Measurements from ENCODE around the gene RPS16.
A peak's percentile ranks its signal among the peaks of the same experiment; 100 is the strongest.
"Not testable (repeated sequence)": the region's sequence is repeated elsewhere in the genome, so short reads cannot be mapped to it uniquely, and the experiment has no call there.

Gene RPS16

GRCh38 chr19:39435499-39436349 is at the start of gene RPS16:
TSS of gene RPS16 (minus strand) at chr19:39435949. CDS start at chr19:39435895, 54 bp downstream.
- no peak for TF ChIP-seq ZNF274 (IDR thresholded peaks at IDR 0.05; ENCODE audit: low read depth, low read length)
- H3K4me3 ChIP-seq (ENCODE audit: low read length): peak within 1 kb of the TSS; percentile 94

- TF ChIP-seq ZNF274 (IDR thresholded peaks at IDR 0.05; ENCODE audit: low read depth, low read length): no peak
- no peak overlapping the region for H3K4me3 ChIP-seq (ENCODE audit: low read length)
Observed at GRCh38 chr19:39483141-39483540, 47.4 kb upstream of the RPS16 start.

GRCh38 chr19:39481676-39482075 is 45.9 kb upstream of the RPS16 start:
- TF ChIP-seq ZNF274 (IDR thresholded peaks at IDR 0.05; ENCODE audit: low read depth, low read length): no peak

GRCh38 chr19:39481229-39481545 is 45.4 kb upstream of the RPS16 start:
- peak overlapping the region; percentile 96 for H3K4me3 ChIP-seq (ENCODE audit: low read length)
- no peak for TF ChIP-seq ZNF274 (IDR thresholded peaks at IDR 0.05; ENCODE audit: low read depth, low read length)

More at GRCh38 chr19:39481676-39482075, 45.9 kb upstream of the RPS16 start:
- peak overlapping the region; percentile 96 for H3K4me3 ChIP-seq (ENCODE audit: low read length)

GRCh38 chr19:39480337-39481228 is 44.8 kb upstream of the RPS16 start, which contains the start of gene TIMM50:
TSS of gene TIMM50 (plus strand) at chr19:39480838. CDS start at chr19:39480854, 16 bp downstream.
- H3K4me3 ChIP-seq (ENCODE audit: low read length): peak within 1 kb of the TSS; percentile 96
- no peak for TF ChIP-seq ZNF274 (IDR thresholded peaks at IDR 0.05; ENCODE audit: low read depth, low read length)

GRCh38 chr19:39479916-39480315 is 44.2 kb upstream of the RPS16 start:
- peak overlapping the region; percentile 96; the same call in 1 of the 2 replicates for H3K4me3 ChIP-seq (ENCODE audit: low read length)
- no peak for TF ChIP-seq ZNF274 (IDR thresholded peaks at IDR 0.05; ENCODE audit: low read depth, low read length)

- H3K4me3 ChIP-seq (ENCODE audit: low read length): not testable (repeated sequence)
Observed at GRCh38 chr19:39479319-39479801, 43.6 kb upstream of the RPS16 start.

GRCh38 chr19:39475748-39476147 is 40.0 kb upstream of the RPS16 start:
- no peak for TF ChIP-seq ZNF274 (IDR thresholded peaks at IDR 0.05; ENCODE audit: low read depth, low read length)
- H3K4me3 ChIP-seq (ENCODE audit: low read length): no peak overlapping the region

GRCh38 chr19:39474139-39474620 is 38.4 kb upstream of the RPS16 start:
- no peak overlapping the region for H3K4me3 ChIP-seq (ENCODE audit: low read length)
- no peak for TF ChIP-seq ZNF274 (IDR thresholded peaks at IDR 0.05; ENCODE audit: low read depth, low read length)

- TF ChIP-seq ZNF274 (IDR thresholded peaks at IDR 0.05; ENCODE audit: low read depth, low read length): no peak
Observed at GRCh38 chr19:39473443-39473960, 37.8 kb upstream of the RPS16 start.

GRCh38 chr19:39472746-39473442 is 37.1 kb upstream of the RPS16 start:
- no peak for TF ChIP-seq ZNF274 (IDR thresholded peaks at IDR 0.05; ENCODE audit: low read depth, low read length)
- no peak overlapping the region for H3K4me3 ChIP-seq (ENCODE audit: low read length)

More at GRCh38 chr19:39473443-39473960, 37.8 kb upstream of the RPS16 start:
- H3K4me3 ChIP-seq (ENCODE audit: low read length): no peak overlapping the region

- no peak for TF ChIP-seq ZNF274 (IDR thresholded peaks at IDR 0.05; ENCODE audit: low read depth, low read length)
Observed at GRCh38 chr19:39471756-39472536, 36.2 kb upstream of the RPS16 start.

More at GRCh38 chr19:39471756-39472536, 36.2 kb upstream of the RPS16 start:
- H3K4me3 ChIP-seq (ENCODE audit: low read length): no peak overlapping the region

Measured in GM08714 (cell line).